GM19324 (cell line): ENCODE data around the gene ARHGAP15.

Experiments used
- ATAC-seq: cut with Tn5 transposase; IDR thresholded peaks from one replicate; pipeline ENCODE4 v1.9.1; 2021; ENCODE audit warnings: mild to moderate bottlenecking, moderate library complexity; ENCODE audit not compliant: unreplicated experiment, low FRiP score

ARHGAP15 gene

DNA sequence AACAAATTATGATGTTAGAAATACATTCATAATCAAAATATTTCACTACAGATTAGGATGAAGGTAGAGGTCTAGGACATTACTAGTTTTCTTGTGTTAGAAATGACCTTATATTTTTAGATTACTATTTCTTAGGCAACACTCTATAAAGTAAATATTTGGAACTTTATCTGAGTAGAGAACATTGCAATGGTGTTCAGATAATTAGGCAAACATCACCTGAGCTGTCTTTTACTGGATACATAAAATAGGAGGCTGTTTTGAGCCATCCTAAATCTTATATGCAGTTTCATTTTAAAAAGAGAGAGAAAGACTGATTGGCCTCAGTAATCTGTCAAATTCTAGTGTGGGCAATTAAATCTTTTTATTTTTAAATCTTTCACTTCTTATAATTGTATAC lies 304.6 kb downstream of the ARHGAP15 start:
- no peak for ATAC-seq

DNA sequence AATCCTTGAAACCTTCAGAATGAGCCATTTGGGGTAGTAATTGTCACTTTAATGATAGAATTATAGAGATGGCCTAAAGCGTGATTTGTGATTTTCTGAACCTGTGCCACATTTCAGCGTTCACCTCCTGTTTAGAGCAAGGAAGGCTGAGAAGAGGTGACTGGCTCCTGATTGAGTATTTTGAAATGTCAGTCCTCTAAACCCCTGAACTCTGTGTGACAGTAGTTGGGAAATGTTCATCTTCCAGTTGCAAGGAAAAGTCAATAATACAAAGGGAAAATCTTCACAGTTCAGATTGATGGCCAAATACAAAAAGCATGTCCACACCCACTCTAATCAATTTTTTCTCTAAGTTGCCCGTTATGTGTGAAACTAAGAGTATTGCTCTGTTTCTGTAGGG lies 305.2 kb downstream of the ARHGAP15 start:
- no peak for ATAC-seq

GRCh38 chr2:143435131-143435530 lies 305.9 kb downstream of the ARHGAP15 start:
- ATAC-seq, result no peak

DNA sequence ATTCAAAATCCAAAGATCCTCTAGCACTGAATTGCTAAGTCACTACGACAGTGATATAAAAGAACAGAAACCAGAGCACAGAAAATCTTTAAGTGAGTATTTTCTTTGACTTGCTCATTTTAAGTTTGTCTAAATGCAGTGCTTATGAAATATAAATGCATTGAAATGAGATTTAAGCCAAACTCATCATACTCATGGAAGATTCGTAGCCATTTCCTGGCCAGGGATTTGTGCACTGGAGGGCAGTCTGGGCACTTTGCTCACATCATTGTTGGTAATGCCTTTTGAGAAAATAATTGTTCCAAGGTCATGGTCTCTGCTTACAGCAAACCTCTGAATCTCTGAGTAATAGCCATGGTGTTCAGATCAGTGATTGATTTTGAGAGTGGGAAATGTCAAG lies 307.7 kb downstream of the ARHGAP15 start:
- no peak for ATAC-seq

GRCh38 chr2:143440411-143441012 lies 311.3 kb downstream of the ARHGAP15 start:
- ATAC-seq, result no peak

DNA sequence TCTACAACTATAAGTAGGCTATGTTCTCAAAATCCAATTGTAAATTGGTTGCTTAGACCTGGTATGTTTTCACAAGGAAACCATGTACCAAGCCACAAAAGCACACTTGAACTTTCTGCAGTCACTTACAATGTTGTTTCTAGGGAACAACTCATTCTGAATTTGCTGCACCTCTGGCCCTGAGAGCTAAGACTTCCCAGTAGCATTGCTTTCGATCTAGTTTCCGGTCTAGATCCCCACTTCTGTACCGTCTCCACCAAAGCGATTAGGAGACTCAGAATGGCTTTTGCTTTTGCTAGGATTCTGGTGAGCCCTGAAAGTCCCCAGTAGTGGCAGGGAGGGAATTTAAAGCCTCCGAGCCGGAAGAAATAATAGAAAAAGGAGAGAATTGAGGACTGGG lies 313.0 kb downstream of the ARHGAP15 start:
- no peak for ATAC-seq

DNA sequence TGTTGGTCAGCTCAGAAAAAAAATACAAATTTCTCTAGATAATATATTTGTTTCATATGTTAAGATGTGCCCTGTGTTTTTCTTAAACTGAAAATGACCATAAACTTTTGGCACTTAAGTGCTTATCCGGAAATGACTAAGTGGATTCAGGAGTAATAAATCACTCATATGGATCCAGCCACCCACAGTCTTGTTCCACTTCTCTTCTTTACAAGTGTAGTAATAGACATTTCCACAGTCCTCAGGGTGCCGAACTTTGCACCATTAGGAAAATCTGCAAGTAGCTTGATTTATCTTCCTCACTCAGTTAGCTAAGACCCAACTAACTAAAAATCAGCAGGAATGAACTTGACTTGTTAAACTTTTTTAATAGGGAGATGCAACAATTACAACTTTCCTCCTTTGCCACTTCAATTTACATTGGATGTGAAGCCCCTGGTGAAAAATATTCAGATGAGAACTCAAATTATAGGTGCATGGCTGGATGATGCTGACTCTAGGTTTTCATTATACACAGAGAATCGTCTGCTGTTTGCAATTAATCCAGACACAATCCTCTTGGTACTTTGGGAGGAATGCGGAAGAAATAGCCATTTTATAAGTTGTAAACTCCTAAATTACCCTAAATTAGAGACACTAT lies 322.5 kb downstream of the ARHGAP15 start:
- ATAC-seq, result no peak

- peak; percentile 65 for ATAC-seq
These were observed 323.7 kb downstream of the ARHGAP15 start for GRCh38 chr2:143452817-143453451.

GRCh38 chr2:143453981-143454511 lies 324.8 kb downstream of the ARHGAP15 start:
- no peak for ATAC-seq

- no peak for ATAC-seq
These were observed 326.1 kb downstream of the ARHGAP15 start for GRCh38 chr2:143455317-143455716.

GRCh38 chr2:143458258-143459190 lies 329.3 kb downstream of the ARHGAP15 start:
- ATAC-seq, result no peak

- ATAC-seq, result no peak
These were observed 331.2 kb downstream of the ARHGAP15 start for GRCh38 chr2:143460382-143460781.

- peak; percentile 42 for ATAC-seq
These were observed 334.5 kb downstream of the ARHGAP15 start for GRCh38 chr2:143463719-143464118.

DNA sequence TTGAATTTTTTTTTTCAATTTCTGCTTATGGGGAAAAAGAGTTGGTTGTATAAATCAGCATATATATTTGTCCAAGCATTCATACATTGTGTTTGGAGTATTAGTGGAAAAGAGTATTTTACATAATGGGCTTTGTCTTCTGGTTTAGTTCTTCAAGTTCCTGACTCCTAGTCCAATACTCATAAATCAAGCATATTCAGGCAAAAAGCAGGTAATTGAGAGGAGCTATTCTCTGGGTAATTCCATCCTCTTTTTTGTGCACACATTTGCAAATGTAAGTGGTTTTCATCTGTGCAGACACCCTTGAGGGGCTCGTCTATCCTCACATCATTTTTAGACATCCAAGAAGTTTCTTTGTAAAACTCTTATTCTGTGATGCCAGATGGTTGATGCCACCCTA lies 337.2 kb downstream of the ARHGAP15 start:
- ATAC-seq, result no peak

GRCh38 chr2:143467011-143467410 lies 337.8 kb downstream of the ARHGAP15 start:
- ATAC-seq, result no peak

GRCh38 chr2:143468341-143468888 lies 339.2 kb downstream of the ARHGAP15 start:
- peak; percentile 75 for ATAC-seq

GRCh38 chr2:143469323-143469722 lies 340.1 kb downstream of the ARHGAP15 start:
- ATAC-seq, result no peak

- no peak for ATAC-seq
These were observed 342.3 kb downstream of the ARHGAP15 start for GRCh38 chr2:143471550-143471949.

DNA sequence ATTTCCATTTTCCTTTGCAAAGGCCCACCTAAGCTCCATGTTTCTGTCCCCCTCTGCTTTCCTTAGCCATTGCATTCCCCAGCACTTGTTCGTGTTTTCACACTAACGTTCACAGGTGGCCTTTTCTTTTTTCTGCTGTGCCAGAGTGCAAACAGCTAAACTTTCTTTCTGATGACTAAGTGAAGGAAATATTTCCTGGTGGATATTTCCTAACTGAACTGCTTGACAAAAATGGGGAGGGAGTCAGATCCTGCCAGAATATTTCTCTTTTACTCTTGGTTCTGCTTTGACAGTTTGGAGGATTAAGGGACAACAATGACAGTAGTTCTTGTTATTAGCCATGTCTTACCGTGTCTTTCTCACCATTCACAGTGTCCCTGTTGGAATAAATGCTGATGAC lies 344.0 kb downstream of the ARHGAP15 start:
- ATAC-seq, result no peak

- no peak for ATAC-seq
These were observed 344.6 kb downstream of the ARHGAP15 start for GRCh38 chr2:143473820-143474219.
